H1 (cell line): ENCODE measurements around the gene ARHGEF1. TPM values are rescaled to one million over a fixed set of nuclear protein-coding genes. Genes with fewer than 3 reads are reported as not detected.

ENCODE experiments used
- CTCF ChIA-PET: fragments of 300-600 bp; sonication (Branson Sonifier 250); formaldehyde crosslinking; loops from one replicate; lab custom pipeline; 2021; ENCODE audit not compliant: partially characterized antibody; lab: Charles Lee
- POLR2A ChIA-PET: fragments of 300-600 bp; sonication (Branson Sonifier 250); formaldehyde crosslinking; loops from one replicate; lab custom pipeline; 2021; ENCODE audit warnings: inconsistent platforms; ENCODE audit not compliant: partially characterized antibody; lab: Charles Lee
- DNase-seq, 2 experiments: peaks; one replicate each; pipeline versions ENCODE4 v3.0.0 to v3.0.0-alpha.2; 2010 to 2022; ENCODE audit warnings: low spot score in 2 of 2, low read depth in 1 of 2, mixed read lengths in 1 of 2
- FAIRE-seq: peaks from 2 replicates; lab custom pipeline; 2011; peaks lifted over from hg19 to GRCh38; lab: Jason Lieb, UNC
- H2AFZ ChIP-seq: 2 replicates; pipeline ENCODE4 v1.8.1; 2012; ENCODE audit warnings: low read length, inconsistent platforms
- H2AK5ac ChIP-seq: 2 replicates; pipeline ENCODE4 v1.6.1; 2013; ENCODE audit warnings: low read depth, low read length
- H2BK120ac ChIP-seq: replicated peaks from 2 replicates; pipeline ENCODE3; 2013; ENCODE audit warnings: low read depth, low read length, inconsistent platforms
- H2BK12ac ChIP-seq: 2 replicates; pipeline ENCODE4 v1.6.1; 2013; ENCODE audit warnings: low read depth, low read length
- H2BK15ac ChIP-seq: 2 replicates; pipeline ENCODE4 v1.6.1; 2013; ENCODE audit warnings: low read length
- H2BK20ac ChIP-seq: 2 replicates; pipeline ENCODE4 v1.6.1; 2013; ENCODE audit warnings: low read length
- H2BK5ac ChIP-seq: 2 replicates; pipeline ENCODE4 v1.6.1; 2013; ENCODE audit warnings: low read depth, low read length
- H3K14ac ChIP-seq: 2 replicates; pipeline ENCODE4 v1.6.1; 2013; ENCODE audit warnings: inconsistent platforms; ENCODE audit not compliant: insufficient read length
- H3K18ac ChIP-seq: 2 replicates; pipeline ENCODE4 v1.6.1; 2013; ENCODE audit warnings: low read length; ENCODE audit errors: extremely low read depth
- H3K23ac ChIP-seq: 2 replicates; pipeline ENCODE4 v1.6.1; 2013; ENCODE audit warnings: inconsistent platforms; ENCODE audit not compliant: insufficient read length
- H3K23me2 ChIP-seq: 2 replicates; pipeline ENCODE4 v1.6.1; 2013; ENCODE audit warnings: low read depth, low read length
- H3K27ac ChIP-seq: 2 replicates; pipeline ENCODE4 v1.6.1; 2011; ENCODE audit warnings: low read depth, low read length, inconsistent platforms
- H3K27me3 ChIP-seq, 4 experiments: replicated peaks in 1 of 4; 1 replicate in 1 of 4; 2 replicates in 3 of 4; pipeline versions ENCODE4 v1.6.1 to v1.8.1; 2011 to 2013; ENCODE audit warnings: low read length in 3 of 4, mild to moderate bottlenecking in 3 of 4, inconsistent platforms in 2 of 4, mixed read lengths in 2 of 4, moderate library complexity in 1 of 4; ENCODE audit not compliant: control insufficient read depth in 3 of 4, insufficient read depth in 3 of 4; ENCODE audit errors: extremely low read depth in 1 of 4
- H3K36me3 ChIP-seq, 4 experiments: 2 replicates each; pipeline versions ENCODE4 v1.6.1 to v1.8.1; 2011 to 2013; ENCODE audit warnings: mild to moderate bottlenecking in 4 of 4, low read length in 3 of 4, moderate library complexity in 2 of 4, control low read depth in 1 of 4, inconsistent platforms in 1 of 4; ENCODE audit not compliant: insufficient read depth in 4 of 4, control insufficient read depth in 2 of 4
- H3K4ac ChIP-seq: replicated peaks from 2 replicates; pipeline ENCODE3; 2013; ENCODE audit warnings: low read length, low read depth, mixed read lengths, inconsistent platforms; ENCODE audit not compliant: insufficient read length
- H3K4me1 ChIP-seq, 4 experiments: replicated peaks in 1 of 4; 1 replicate in 1 of 4; 2 replicates in 3 of 4; pipeline versions ENCODE4 v1.6.1 to v1.8.1; 2011 to 2013; ENCODE audit warnings: low read length in 3 of 4, inconsistent platforms in 2 of 4, mixed read lengths in 1 of 4; ENCODE audit not compliant: insufficient read depth in 4 of 4, control insufficient read depth in 3 of 4
- H3K4me2 ChIP-seq, 2 experiments: 2 replicates each; pipeline versions ENCODE4 v1.6.1 to v1.8.1; 2011 to 2013; ENCODE audit warnings: low read depth in 2 of 2, low read length in 2 of 2, control low read depth in 1 of 2, inconsistent platforms in 1 of 2, mild to moderate bottlenecking in 1 of 2; ENCODE audit not compliant: insufficient read depth in 1 of 2
- H3K4me3 ChIP-seq, 4 experiments: fragments of 200-600, 300-600 bp in 1 of 4; sonication (generic), shearing (Covaris generic), sonication (Bioruptor Twin) in 1 of 4; 2 replicates each; pipeline versions ENCODE4 v1.5.1 to v1.8.1; 2011 to 2016; ENCODE audit warnings: low read length in 4 of 4, low read depth in 3 of 4, control low read depth in 2 of 4, inconsistent platforms in 2 of 4, mild to moderate bottlenecking in 2 of 4, mixed read lengths in 1 of 4, moderate library complexity in 1 of 4; ENCODE audit not compliant: insufficient read depth in 2 of 4; ENCODE audit errors: extremely low read depth in 1 of 4
- H3K56ac ChIP-seq: replicated peaks from 2 replicates; pipeline ENCODE3; 2013; ENCODE audit warnings: low read depth, mild to moderate bottlenecking, mixed read lengths, low read length, inconsistent platforms; ENCODE audit not compliant: insufficient read length
- H3K79me1 ChIP-seq: 2 replicates; pipeline ENCODE4 v1.6.1; 2013; ENCODE audit warnings: low read depth, low read length, control low read depth
- H3K79me2 ChIP-seq, 2 experiments: 2 replicates each; pipeline versions ENCODE4 v1.6.1 to v1.8.1; 2012 to 2013; ENCODE audit warnings: low read length in 2 of 2, mild to moderate bottlenecking in 2 of 2, inconsistent platforms in 1 of 2; ENCODE audit not compliant: insufficient read depth in 2 of 2, control insufficient read depth in 1 of 2
- H3K9ac ChIP-seq, 4 experiments: replicated peaks in 1 of 4; 1 replicate in 1 of 4; 2 replicates in 3 of 4; pipeline versions ENCODE4 v1.6.1 to v1.8.1; 2011 to 2013; ENCODE audit warnings: low read depth in 3 of 4, low read length in 3 of 4, control low read depth in 2 of 4, mild to moderate bottlenecking in 2 of 4, moderate library complexity in 2 of 4, inconsistent platforms in 1 of 4; ENCODE audit errors: extremely low read depth in 1 of 4
- H3K9me3 ChIP-seq, 2 experiments: 2 replicates each; pipeline versions ENCODE4 v1.6.1 to v1.8.1; 2012 to 2013; ENCODE audit warnings: mild to moderate bottlenecking in 2 of 2, moderate library complexity in 2 of 2, control low read depth in 1 of 2, inconsistent platforms in 1 of 2, low read depth in 1 of 2, low read length in 1 of 2, mixed read lengths in 1 of 2; ENCODE audit not compliant: insufficient read depth in 2 of 2
- H4K20me1 ChIP-seq, 2 experiments: replicated peaks in 1 of 2; 2 replicates each; pipeline versions ENCODE3 to v1.8.1; 2011 to 2013; ENCODE audit warnings: inconsistent platforms in 2 of 2, low read length in 2 of 2, mild to moderate bottlenecking in 1 of 2; ENCODE audit not compliant: insufficient read depth in 2 of 2, control insufficient read depth in 1 of 2
- H4K5ac ChIP-seq: 2 replicates; pipeline ENCODE4 v1.6.1; 2013; ENCODE audit warnings: low read length, low read depth, mixed read lengths, inconsistent platforms; ENCODE audit not compliant: insufficient read length
- H4K8ac ChIP-seq: 2 replicates; pipeline ENCODE4 v1.8.0; 2013; ENCODE audit warnings: mild to moderate bottlenecking, moderate library complexity, low read length, inconsistent platforms; ENCODE audit not compliant: insufficient read depth; ENCODE audit errors: extremely low read depth
- H4K91ac ChIP-seq: replicated peaks from 2 replicates; pipeline ENCODE3; 2013; ENCODE audit warnings: low read length, mixed read lengths, inconsistent platforms; ENCODE audit not compliant: insufficient read length
- HDAC6 ChIP-seq: IDR thresholded peaks from one replicate; pipeline ENCODE4 v1.7.1; 2012; ENCODE audit warnings: low read depth, mild to moderate bottlenecking, inconsistent platforms, low read length, moderate library complexity
- JUND ChIP-seq: IDR thresholded peaks from 2 replicates; pipeline ENCODE4 v1.6.1; 2011; ENCODE audit warnings: mild to moderate bottlenecking, improper control_type of control experiment, low read length
- PHF8 ChIP-seq: fragments of 200-600 bp; sonication (generic); conservative IDR thresholded peaks from 2 replicates; pipeline ENCODE4 v1.7.1; 2012; ENCODE audit warnings: low read depth, mild to moderate bottlenecking, inconsistent platforms, low read length, moderate library complexity
- POLR2A ChIP-seq, 2 experiments: IDR thresholded peaks; 1 replicate in 1 of 2; 2 replicates in 1 of 2; pipeline ENCODE4 v1.6.1; 2011; ENCODE audit warnings: low read depth in 2 of 2, low read length in 2 of 2, mild to moderate bottlenecking in 2 of 2; ENCODE audit errors: control extremely low read depth in 1 of 2
- WGBS, 2 experiments: shearing (Covaris generic) in 1 of 2; methylation state at CpG; one replicate each; pipeline versions ENCODE4 v1.1.6 to v1.1.7; 2013 to 2015; ENCODE audit warnings: low lambda C conversion rate in 2 of 2, mixed read lengths in 2 of 2, inconsistent platforms in 1 of 2, low coverage in 1 of 2, missing lambda C conversion rate in 1 of 2; ENCODE audit not compliant: insufficient replicate concordance in 2 of 2, insufficient coverage in 1 of 2, insufficient read length in 1 of 2; ENCODE audit errors: extremely low coverage in 1 of 2, missing lambda C conversion rate in 1 of 2; 5-methylcytosine and 5-hydroxymethylcytosine counted together
- polyA plus RNA-seq, 7 experiments: library from polyadenylated mRNA; depleted of rRNA in 3 of 7; stranded (reverse) in 5 of 7; unstranded in 2 of 7; fragments of >200 nt in 5 of 7; fragments of 200-250 nt in 2 of 7; gene quantifications; 1 replicate in 5 of 7; 2 replicates in 1 of 7; 4 replicates in 1 of 7; pipeline versions ENCODE4 v1.2.1 to v1.2.3, GENCODE V29; 2011 to 2013; ENCODE audit warnings: missing spikeins in 2 of 7, mixed read lengths in 2 of 7
- total RNA-seq: library from RNA; stranded (reverse); fragmentation: NEBNext Ultra II Directional; extraction: Animal tissue kit (Norgen Biotek cat#: 25700); gene quantifications from 2 replicates; pipeline ENCODE4 v1.2.1, GENCODE V29; 2021

The ARHGEF1 gene
- total and polyA plus RNA-seq, 2 of the 8 experiments (the other 6 are each of a cell fraction or from before 2014, with no cell fraction given), result 23.0 to 49.0 TPM

DNA sequence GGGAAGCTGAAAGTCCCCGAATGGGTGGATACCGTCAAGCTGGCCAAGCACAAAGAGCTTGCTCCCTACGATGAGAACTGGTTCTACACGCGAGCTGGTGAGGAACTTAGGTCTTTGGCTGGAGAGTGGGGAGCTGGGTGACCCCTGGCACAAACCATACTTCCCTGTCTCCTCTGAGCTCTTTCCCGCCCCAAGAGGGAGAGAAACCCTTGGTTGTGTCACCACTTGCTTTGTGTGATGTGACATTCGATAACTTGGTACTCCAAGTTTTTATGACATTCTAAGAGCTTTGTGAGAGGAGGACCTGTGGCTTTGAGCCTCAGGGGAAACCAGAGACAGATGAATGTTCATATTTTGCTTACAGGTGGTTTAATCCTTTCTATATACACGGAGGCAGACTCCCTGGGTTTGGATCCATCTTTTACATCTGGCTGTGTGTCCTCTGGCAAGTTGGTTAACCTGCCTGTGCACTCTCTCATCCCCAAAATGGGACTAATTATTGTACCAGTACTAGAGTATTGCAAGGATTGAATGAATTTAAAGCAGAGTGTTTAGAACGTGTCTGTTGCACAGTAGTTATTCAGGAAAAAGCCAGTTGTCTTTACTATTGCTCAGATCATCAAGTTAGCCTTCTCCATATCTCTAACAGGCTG lies 21.7 kb upstream of the ARHGEF1 start:
- peak overlapping the region; percentile 98 for H2BK5ac ChIP-seq
- FAIRE-seq (no peak), DNase-seq (no peak)
- no peaks in the 10 kb centered on the region for H3K9me3 ChIP-seq
- H4K20me1 ChIP-seq, result peaks cover 22 to 26% of the 10 kb centered on the region in 2 experiments
- no peak overlapping the region for H2BK12ac ChIP-seq
- H3K18ac ChIP-seq, result peak overlapping the region; percentile 92; the same call in 1 of the 2 replicates
- no peak overlapping the region for H3K23ac ChIP-seq
- H3K4me1 ChIP-seq, result peaks cover 3 to 27% (median 14%) of the 10 kb centered on the region in 4 experiments
- H3K4me2 ChIP-seq, result peak overlapping the region; percentile 92 to 97
- H2BK20ac ChIP-seq, result no peak overlapping the region
- H3K27me3 ChIP-seq, result no peaks in the 10 kb centered on the region
- no peak overlapping the region for H4K91ac ChIP-seq
- no peak overlapping the region for H4K8ac ChIP-seq
- H2AK5ac ChIP-seq, result peak overlapping the region; percentile 78; the same call in 1 of the 2 replicates
- H3K4ac ChIP-seq, result peak overlapping the region; percentile 27
- H3K23me2 ChIP-seq, result peaks cover 6% of the 10 kb centered on the region
- H3K4me3 ChIP-seq, result peak overlapping the region; percentile 81 to 99 (median 96)
- peak overlapping the region; percentile 95 for H3K27ac ChIP-seq
- peak; percentile 11 to 49; a peak in 2 of 3 replicates for TF ChIP-seq POLR2A (IDR thresholded peaks at IDR 0.05; ENCODE audit: control extremely low read depth in 1 of 2, low read depth in 2 of 2, low read length in 2 of 2)
- TF ChIP-seq JUND, result no peak
- TF ChIP-seq HDAC6, result no peak
- no peak for TF ChIP-seq PHF8
- H4K5ac ChIP-seq, result peak overlapping the region; percentile 38
- peaks cover 20% of the 10 kb centered on the region for H3K79me1 ChIP-seq
- ChIA-PET POLR2A (interaction anchor here (0.6 to 7.9 kb wide), 33 partner anchors 10 to 1613 kb away, joined by 3 to 200 read pairs (median 4); partner anchors contain the start of genes ARHGEF1, B3GNT8, CD79A and DMAC2), CTCF (interaction anchor here (2.0 to 2.2 kb wide), 2 partner anchors 12 to 89 kb away, joined by 5 to 12 read pairs; no protein-coding TSS in a partner anchor)
- 68% methylated on average over 9 of the region's 9 CpGs; no CpG with 5 or more reads in 1 of the 2 experiments for WGBS, 2 experiments
- H3K14ac ChIP-seq, result no peak overlapping the region
- H2BK120ac ChIP-seq, result no peak overlapping the region
- peaks cover 47 to 54% (median 51%) of the 10 kb centered on the region in 4 experiments for H3K36me3 ChIP-seq
- H2BK15ac ChIP-seq, result no peak overlapping the region
- no peak overlapping the region for H2AFZ ChIP-seq
- H3K9ac ChIP-seq, result peak overlapping the region; percentile 98 to 100 (median 99)
- peak overlapping the region; percentile 93 for H3K56ac ChIP-seq
- peaks cover 22 to 58% of the 10 kb centered on the region in 2 experiments for H3K79me2 ChIP-seq
